DOHH2 (cell line): ENCODE data around the gene CLASP2.

Experiments
- H3F3A ChIP-seq: fragments of 200-600 bp; sonication (generic), shearing (Covaris generic); 2 replicates; pipeline ENCODE4 v1.6.0; 2016; ENCODE audit warnings: antibody characterized with exemption, mild to moderate bottlenecking; ENCODE audit not compliant: control insufficient read depth, insufficient read depth
- H3K27ac ChIP-seq: fragments of 200-600 bp; sonication (generic); 2 replicates; pipeline ENCODE4 v1.5.1; 2014; ENCODE audit warnings: low read depth, mild to moderate bottlenecking, low read length, moderate library complexity
- H3K27me3 ChIP-seq: fragments of 200-600 bp; sonication (generic); 2 replicates; pipeline ENCODE4 v1.6.1; 2014; ENCODE audit warnings: mild to moderate bottlenecking, low read length, mixed read lengths; ENCODE audit not compliant: control insufficient read depth
- H3K36me3 ChIP-seq: fragments of 200-600 bp; sonication (generic); 2 replicates; pipeline ENCODE4 v1.6.1; 2014; ENCODE audit warnings: mild to moderate bottlenecking, low read length, moderate library complexity, mixed read lengths; ENCODE audit not compliant: control insufficient read depth
- H3K4me1 ChIP-seq: fragments of 200-600 bp; sonication (generic); 2 replicates; pipeline ENCODE4 v1.6.1; 2014; ENCODE audit warnings: mild to moderate bottlenecking, low read length, mixed read lengths; ENCODE audit not compliant: control insufficient read depth
- H3K4me2 ChIP-seq: fragments of 200-600 bp; sonication (generic); 2 replicates; pipeline ENCODE4 v1.6.0; 2014; ENCODE audit warnings: mild to moderate bottlenecking, low read length, moderate library complexity
- H3K4me3 ChIP-seq: fragments of 200-600 bp; sonication (generic); 2 replicates; pipeline ENCODE4 v1.5.1; 2014; ENCODE audit warnings: mild to moderate bottlenecking, low read length, mixed read lengths
- H3K79me2 ChIP-seq: fragments of 200-600 bp; sonication (generic); 2 replicates; pipeline ENCODE4 v1.6.1; 2014; ENCODE audit warnings: mild to moderate bottlenecking, low read length, mixed read lengths; ENCODE audit not compliant: control insufficient read depth
- H3K9me2 ChIP-seq: fragments of 200-600 bp; sonication (generic); replicated peaks from 2 replicates; pipeline ENCODE4 v1.6.1; 2014; ENCODE audit warnings: mild to moderate bottlenecking, low read length, mixed read lengths; ENCODE audit not compliant: control insufficient read depth
- H3K9me3 ChIP-seq: fragments of 200-600 bp; sonication (generic); 2 replicates; pipeline ENCODE4 v1.6.1; 2014; ENCODE audit warnings: antibody characterized with exemption, low read length, mixed read lengths; ENCODE audit not compliant: control insufficient read depth, insufficient read depth
- H4K20me1 ChIP-seq: fragments of 200-600 bp; sonication (generic); 2 replicates; pipeline ENCODE4 v1.6.0; 2014; ENCODE audit warnings: low read depth, mild to moderate bottlenecking, antibody characterized with exemption, low read length, moderate library complexity; ENCODE audit not compliant: control insufficient read depth, insufficient read depth
- EZH2phosphoT487 ChIP-seq: fragments of 200-600 bp; sonication (generic); IDR thresholded peaks from 2 replicates; pipeline ENCODE4 v1.6.1; 2017; ENCODE audit warnings: borderline replicate concordance, mild to moderate bottlenecking, antibody characterized with exemption, low read length, moderate library complexity, mixed read lengths
- TF ChIP-seq, protein P1 (sequence below): fragments of 200-600 bp; sonication (generic); IDR thresholded peaks from one replicate; pipeline ENCODE4 v1.5.1; 2014; ENCODE audit warnings: antibody characterized with exemption, mild to moderate bottlenecking, low read depth, low read length; ENCODE audit not compliant: poor library complexity, severe bottlenecking

Gene CLASP2

GRCh38 chr3:33557279-33557678, 160.8 kb downstream of the CLASP2 start:
- Histone ChIP-seq H3K9me2 (no peaks in the 10 kb centered on the region), H3K27ac (no peak overlapping the region), H4K20me1 (no peaks in the 10 kb centered on the region), H3F3A (no peaks in the 10 kb centered on the region), H3K4me2 (no peak overlapping the region), H3K4me3 (no peak overlapping the region), H3K9me3 (no peaks in the 10 kb centered on the region), H3K4me1 (no peaks in the 10 kb centered on the region), H3K36me3 (peaks cover 26% of the 10 kb centered on the region), H3K27me3 (no peaks in the 10 kb centered on the region), H3K79me2 (no peaks in the 10 kb centered on the region)
- TF ChIP-seq, protein P1, sequence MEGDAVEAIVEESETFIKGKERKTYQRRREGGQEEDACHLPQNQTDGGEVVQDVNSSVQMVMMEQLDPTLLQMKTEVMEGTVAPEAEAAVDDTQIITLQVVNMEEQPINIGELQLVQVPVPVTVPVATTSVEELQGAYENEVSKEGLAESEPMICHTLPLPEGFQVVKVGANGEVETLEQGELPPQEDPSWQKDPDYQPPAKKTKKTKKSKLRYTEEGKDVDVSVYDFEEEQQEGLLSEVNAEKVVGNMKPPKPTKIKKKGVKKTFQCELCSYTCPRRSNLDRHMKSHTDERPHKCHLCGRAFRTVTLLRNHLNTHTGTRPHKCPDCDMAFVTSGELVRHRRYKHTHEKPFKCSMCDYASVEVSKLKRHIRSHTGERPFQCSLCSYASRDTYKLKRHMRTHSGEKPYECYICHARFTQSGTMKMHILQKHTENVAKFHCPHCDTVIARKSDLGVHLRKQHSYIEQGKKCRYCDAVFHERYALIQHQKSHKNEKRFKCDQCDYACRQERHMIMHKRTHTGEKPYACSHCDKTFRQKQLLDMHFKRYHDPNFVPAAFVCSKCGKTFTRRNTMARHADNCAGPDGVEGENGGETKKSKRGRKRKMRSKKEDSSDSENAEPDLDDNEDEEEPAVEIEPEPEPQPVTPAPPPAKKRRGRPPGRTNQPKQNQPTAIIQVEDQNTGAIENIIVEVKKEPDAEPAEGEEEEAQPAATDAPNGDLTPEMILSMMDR: no peak
- TF ChIP-seq EZH2phosphoT487: no peak

GRCh38 chr3:33547101-33547500, 171.0 kb downstream of the CLASP2 start:
- Histone ChIP-seq H4K20me1 (no peaks in the 10 kb centered on the region), H3K27me3 (no peaks in the 10 kb centered on the region), H3K36me3 (peaks cover 31% of the 10 kb centered on the region), H3K4me3 (no peak overlapping the region), H3K4me1 (peaks cover 19% of the 10 kb centered on the region), H3K79me2 (no peaks in the 10 kb centered on the region), H3K9me2 (no peaks in the 10 kb centered on the region), H3F3A (0 out of 2 replicates have a peak, but pooled peaks cover 3% of the 10 kb centered on the region), H3K4me2 (no peak overlapping the region), H3K27ac (no peak overlapping the region), H3K9me3 (no peaks in the 10 kb centered on the region)
- no peak for TF ChIP-seq EZH2phosphoT487
- TF ChIP-seq, protein P1: no peak

- Histone ChIP-seq H4K20me1 (no peaks in the 10 kb centered on the region), H3K9me2 (no peaks in the 10 kb centered on the region), H3F3A (0 out of 2 replicates have a peak, but pooled peaks cover 3% of the 10 kb centered on the region), H3K27ac (no peak overlapping the region; the same call in 1 of the 2 replicates), H3K36me3 (peaks cover 34% of the 10 kb centered on the region), H3K4me2 (no peak overlapping the region; the same call in 1 of the 2 replicates), H3K79me2 (no peaks in the 10 kb centered on the region), H3K27me3 (no peaks in the 10 kb centered on the region), H3K9me3 (no peaks in the 10 kb centered on the region), H3K4me3 (no peak overlapping the region), H3K4me1 (peaks cover 30% of the 10 kb centered on the region)
- TF ChIP-seq EZH2phosphoT487: no peak
- TF ChIP-seq, protein P1: no peak
Observed at GRCh38 chr3:33544126-33544525, 173.9 kb downstream of the CLASP2 start.
